B cell (primary cell): Measurements from ENCODE around the gene IKZF3. TPM values are rescaled to one million over a fixed set of nuclear protein-coding genes. Genes with fewer than 3 reads are reported as not detected.

Experiments
- ATAC-seq: fragments of 200-7000 bp; cut with Tn5 transposase; one replicate; pipeline ENCODE4 v1.10.0; 2021; ENCODE audit warnings: low read depth, mild to moderate bottlenecking, moderate number of reproducible peaks, moderate library complexity
- CTCF ChIA-PET: fragments of 350-600 bp; sonication (Branson Sonifier 250); formaldehyde crosslinking; loops from one replicate; lab custom pipeline; 2021; ENCODE audit warnings: antibody characterized with exemption, inconsistent platforms; lab: Charles Lee
- POLR2A ChIA-PET: fragments of 350-600 bp; sonication (Branson Sonifier 250); formaldehyde crosslinking; loops from one replicate; lab custom pipeline; 2021; ENCODE audit warnings: antibody characterized with exemption; lab: Charles Lee
- DNase-seq: peaks from one replicate; pipeline ENCODE4 v3.0.0; 2013
- H2AFZ ChIP-seq: 2 replicates; pipeline ENCODE4 v1.6.1; 2012; ENCODE audit warnings: mild to moderate bottlenecking, low read depth, low read length; ENCODE audit not compliant: insufficient read depth, poor library complexity, severe bottlenecking
- H3K27ac ChIP-seq, 2 donors: 1 replicate in 1 of 2; 2 replicates in 1 of 2; pipeline ENCODE4 v1.5.1; 2012 to 2013; ENCODE audit warnings: low read length in 2 of 2, mild to moderate bottlenecking in 2 of 2, moderate library complexity in 1 of 2
- H3K27me3 ChIP-seq, 4 experiments: fragments of 200-600 bp in 1 of 4; sonication (generic) in 1 of 4; replicated peaks in 1 of 4; 1 replicate in 2 of 4; 2 replicates in 2 of 4; pipeline versions ENCODE4 v1.6.1 to v1.7.0; 2013 to 2016; ENCODE audit warnings: low read length in 3 of 4, mild to moderate bottlenecking in 2 of 4, mixed read lengths in 1 of 4, moderate library complexity in 1 of 4; ENCODE audit not compliant: insufficient read depth in 4 of 4, control insufficient read depth in 3 of 4; ENCODE audit errors: control extremely low read depth in 1 of 4
- H3K36me3 ChIP-seq, 2 experiments: replicated peaks in 1 of 2; 1 replicate in 1 of 2; 2 replicates in 1 of 2; pipeline versions ENCODE4 v1.6.1 to v1.7.1; 2013; ENCODE audit warnings: low read length in 1 of 2; ENCODE audit not compliant: insufficient read depth in 2 of 2, control insufficient read depth in 1 of 2; ENCODE audit errors: control extremely low read depth in 1 of 2, extremely low read depth in 1 of 2
- H3K4me1 ChIP-seq, 2 donors: fragments of 200-600 bp in 1 of 2; sonication (generic) in 1 of 2; 1 replicate in 1 of 2; 2 replicates in 1 of 2; pipeline versions ENCODE4 v1.5.1 to v1.6.1; 2013 to 2017; ENCODE audit warnings: low read length in 2 of 2; ENCODE audit not compliant: control insufficient read depth in 2 of 2, insufficient read depth in 2 of 2
- H3K4me2 ChIP-seq: replicated peaks from 2 replicates; pipeline ENCODE3; 2012; ENCODE audit warnings: mild to moderate bottlenecking, low read depth, low read length; ENCODE audit not compliant: poor library complexity, severe bottlenecking
- H3K4me3 ChIP-seq, 5 experiments: fragments of 200-600 bp in 1 of 5; sonication (generic) in 1 of 5; 1 replicate in 3 of 5; 2 replicates in 2 of 5; pipeline versions ENCODE4 v1.5.1 to v1.7.0; 2011 to 2016; ENCODE audit warnings: low read length in 4 of 5, mild to moderate bottlenecking in 4 of 5, low read depth in 2 of 5, control low read depth in 1 of 5, moderate library complexity in 1 of 5; ENCODE audit not compliant: insufficient read depth in 1 of 5; ENCODE audit errors: control extremely low read depth in 1 of 5, extremely low read depth in 1 of 5
- H3K79me2 ChIP-seq: fragments of 200-600 bp; sonication (generic); one replicate; pipeline ENCODE4 v1.6.0; 2016; ENCODE audit warnings: low read length; ENCODE audit not compliant: control insufficient read depth, insufficient read depth
- H3K9ac ChIP-seq: fragments of 200-600 bp; sonication (generic); 2 replicates; pipeline ENCODE4 v1.6.1; 2017; ENCODE audit warnings: mild to moderate bottlenecking, low read length, moderate library complexity
- H3K9me3 ChIP-seq, 3 donors: one replicate each; pipeline versions ENCODE4 v1.6.1 to v1.7.1; 2013; ENCODE audit warnings: low read length in 2 of 3; ENCODE audit not compliant: control insufficient read depth in 2 of 3, insufficient read depth in 1 of 3; ENCODE audit errors: control extremely low read depth in 1 of 3
- H4K20me1 ChIP-seq: 2 replicates; pipeline ENCODE4 v1.6.0; 2012; ENCODE audit warnings: mild to moderate bottlenecking, low read length; ENCODE audit not compliant: insufficient read depth, control insufficient read depth, poor library complexity, severe bottlenecking
- H3K27ac Mint-ChIP-seq: one replicate; pipeline ENCODE4 v1.8.0; 2021; ENCODE audit warnings: mixed read lengths
- H3K27me3 Mint-ChIP-seq: one replicate; pipeline ENCODE4 v1.8.0; 2021; ENCODE audit warnings: mixed read lengths
- H3K4me1 Mint-ChIP-seq: one replicate; pipeline ENCODE4 v1.8.0; 2021; ENCODE audit warnings: mixed read lengths
- H3K4me3 Mint-ChIP-seq: one replicate; pipeline ENCODE4 v1.8.0; 2021; ENCODE audit warnings: mixed read lengths
- H3K9me3 Mint-ChIP-seq: one replicate; pipeline ENCODE4 v1.8.0; 2022; ENCODE audit warnings: mixed read lengths; ENCODE audit not compliant: insufficient read depth
- EZH2 ChIP-seq: IDR thresholded peaks from 2 replicates; pipeline ENCODE4 v1.6.1; 2012; ENCODE audit warnings: borderline replicate concordance, low read depth, mild to moderate bottlenecking, moderate library complexity, low read length; ENCODE audit not compliant: insufficient read depth, poor library complexity, severe bottlenecking
- WGBS: methylation state at CpG from one replicate; pipeline ENCODE4 v1.1.5; 2013; ENCODE audit warnings: missing lambda C conversion rate; ENCODE audit not compliant: insufficient coverage; 5-methylcytosine and 5-hydroxymethylcytosine counted together
- intact Hi-C: fragments of 100-400 bp; cut with micrococcal nuclease; formaldehyde crosslinking; loops from one replicate; pipeline ENCODE4 v1.10.0; 2022
- polyA plus RNA-seq: library from polyadenylated mRNA; depleted of rRNA; stranded (reverse); fragments of >200 nt; gene quantifications from 2 replicates; pipeline ENCODE4 v1.2.3, GENCODE V29; 2012
- total RNA-seq, 2 donors: library from RNA; stranded (reverse); fragments of 120-200 nt in 1 of 2; gene quantifications; 1 replicate in 1 of 2; 2 replicates in 1 of 2; pipeline versions ENCODE4 v1.2.3 to v1.2.4, GENCODE V29; 2013 to 2022
- TF ChIP-seq, protein P1 (sequence below): fragments of 200-600 bp; IDR thresholded peaks from one replicate; pipeline ENCODE4 v1.8.0; 2022; ENCODE audit warnings: antibody characterized with exemption, mild to moderate bottlenecking

The IKZF3 gene
- total and polyA plus RNA-seq, 2 donors (not counting 1 experiment from before 2014, with no cell fraction given), result 63.0 to 178 TPM

DNA sequence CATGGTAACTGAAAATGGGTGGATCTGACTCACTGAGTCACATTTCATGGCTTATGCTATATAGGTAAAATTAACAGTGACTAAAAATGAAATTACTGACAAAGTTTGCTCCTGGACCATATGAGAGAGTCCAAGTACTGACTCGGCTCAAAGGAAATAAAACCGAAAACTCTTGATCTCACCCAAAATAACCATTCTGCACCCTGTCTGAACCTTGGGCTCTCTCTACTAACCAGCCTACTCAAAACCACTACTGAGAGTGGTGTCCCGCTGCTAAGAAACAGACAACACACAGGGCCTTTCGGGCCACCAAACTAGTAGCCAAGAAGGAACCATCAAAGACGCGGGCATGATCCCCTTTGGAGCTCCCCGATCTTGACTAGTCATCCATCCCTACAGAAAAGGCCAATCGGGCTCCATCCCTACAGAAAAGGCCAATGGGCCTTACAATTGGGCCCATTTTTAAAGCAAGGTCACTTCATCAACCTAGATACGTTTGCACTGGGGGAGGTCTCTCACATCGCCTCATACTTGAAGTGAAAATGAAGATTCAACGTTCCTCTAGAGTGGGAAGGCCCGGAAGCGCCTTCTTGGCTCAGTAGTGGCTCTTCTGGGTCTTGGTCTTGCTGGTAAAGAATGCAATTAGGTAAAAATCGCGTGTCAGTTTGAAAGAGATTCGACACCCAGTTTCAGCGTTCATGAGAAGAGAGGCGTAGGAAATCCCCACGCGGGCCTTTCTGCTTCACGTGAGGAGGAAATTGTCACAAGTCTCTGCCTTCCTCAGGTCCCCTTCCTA, 3.2 kb upstream of the IKZF3 start:
- ATAC-seq, result peak; percentile 23
- Histone ChIP-seq H3K27ac (peak overlapping the region; percentile 94 to 96), H3K9ac (peak overlapping the region; percentile 39), H3K4me2 (peak overlapping the region; percentile 87), H2AFZ (peak overlapping the region; percentile 70), H4K20me1 (no peaks in the 10 kb centered on the region), H3K9me3 (peaks cover 0 to 17% (median 5%) of the 10 kb centered on the region in 3 donors), H3K27me3 (no peaks in the 10 kb centered on the region), H3K4me1 (peaks cover 54 to 55% of the 10 kb centered on the region in 2 donors), H3K36me3 (no peaks in the 10 kb centered on the region), H3K4me3 (peak overlapping the region in 3 of 5 experiments; percentile 20 to 46 (median 26)), H3K79me2 (peaks cover 47% of the 10 kb centered on the region)
- no peak for DNase-seq
- H3K9me3 Mint-ChIP-seq, result no peaks in the 10 kb centered on the region
- ChIA-PET POLR2A (interaction anchor here (0.6 kb wide), 1 partner anchor 418 kb away, joined by 3 read pairs; no protein-coding TSS in a partner anchor), CTCF (no interaction called here)
- H3K4me1 Mint-ChIP-seq, result peaks cover 64% of the 10 kb centered on the region
- TF ChIP-seq, protein P1, sequence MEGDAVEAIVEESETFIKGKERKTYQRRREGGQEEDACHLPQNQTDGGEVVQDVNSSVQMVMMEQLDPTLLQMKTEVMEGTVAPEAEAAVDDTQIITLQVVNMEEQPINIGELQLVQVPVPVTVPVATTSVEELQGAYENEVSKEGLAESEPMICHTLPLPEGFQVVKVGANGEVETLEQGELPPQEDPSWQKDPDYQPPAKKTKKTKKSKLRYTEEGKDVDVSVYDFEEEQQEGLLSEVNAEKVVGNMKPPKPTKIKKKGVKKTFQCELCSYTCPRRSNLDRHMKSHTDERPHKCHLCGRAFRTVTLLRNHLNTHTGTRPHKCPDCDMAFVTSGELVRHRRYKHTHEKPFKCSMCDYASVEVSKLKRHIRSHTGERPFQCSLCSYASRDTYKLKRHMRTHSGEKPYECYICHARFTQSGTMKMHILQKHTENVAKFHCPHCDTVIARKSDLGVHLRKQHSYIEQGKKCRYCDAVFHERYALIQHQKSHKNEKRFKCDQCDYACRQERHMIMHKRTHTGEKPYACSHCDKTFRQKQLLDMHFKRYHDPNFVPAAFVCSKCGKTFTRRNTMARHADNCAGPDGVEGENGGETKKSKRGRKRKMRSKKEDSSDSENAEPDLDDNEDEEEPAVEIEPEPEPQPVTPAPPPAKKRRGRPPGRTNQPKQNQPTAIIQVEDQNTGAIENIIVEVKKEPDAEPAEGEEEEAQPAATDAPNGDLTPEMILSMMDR, result no peak
- TF ChIP-seq EZH2, result no peak
- WGBS, result 31% methylated on average over 18 of the region's 21 CpGs
- intact Hi-C loops, result loop anchor here (5.0 kb wide), 1 partner anchor 200 kb away; the partner anchor contains the start of genes PNMT and TCAP
- peak overlapping the region; percentile 69 for H3K4me3 Mint-ChIP-seq
- no peaks in the 10 kb centered on the region for H3K27me3 Mint-ChIP-seq
- H3K27ac Mint-ChIP-seq, result peak overlapping the region; percentile 90
